HUES48 (cell line): ENCODE data around the gene FNTB.

Experiments used
- H3K27ac ChIP-seq: one replicate; pipeline ENCODE4 v1.7.0; 2013; ENCODE audit warnings: low read depth, low read length, inconsistent platforms
- H3K27me3 ChIP-seq: 2 replicates; pipeline ENCODE4 v1.6.1; 2013; ENCODE audit warnings: mild to moderate bottlenecking, low read length; ENCODE audit not compliant: control insufficient read depth, insufficient read depth
- H3K36me3 ChIP-seq: 2 replicates; pipeline ENCODE4 v1.6.1; 2013; ENCODE audit warnings: low read length; ENCODE audit not compliant: control insufficient read depth, insufficient read depth
- H3K4me1 ChIP-seq: 2 replicates; pipeline ENCODE4 v1.6.1; 2013; ENCODE audit warnings: mild to moderate bottlenecking, low read length; ENCODE audit not compliant: control insufficient read depth, insufficient read depth
- H3K4me3 ChIP-seq: 2 replicates; pipeline ENCODE4 v1.5.1; 2013; ENCODE audit warnings: mild to moderate bottlenecking, low read depth, low read length
- H3K9ac ChIP-seq: 2 replicates; pipeline ENCODE4 v1.6.1; 2013; ENCODE audit warnings: mild to moderate bottlenecking, low read depth, low read length, moderate library complexity
- H3K9me3 ChIP-seq: 2 replicates; pipeline ENCODE4 v1.6.1; 2013; ENCODE audit warnings: low read length; ENCODE audit not compliant: control insufficient read depth, insufficient read depth

The FNTB gene

GRCh38 chr14:65054471-65055085, 67.9 kb downstream of the FNTB start:
- H3K4me3 ChIP-seq, result no peak overlapping the region
- no peak overlapping the region for H3K27ac ChIP-seq
- H3K36me3 ChIP-seq, result peaks cover 11% of the 10 kb centered on the region; the same call in 1 of the 2 replicates
- H3K9ac ChIP-seq, result no peak overlapping the region
- H3K9me3 ChIP-seq, result no peaks in the 10 kb centered on the region
- H3K27me3 ChIP-seq, result no peaks in the 10 kb centered on the region
- H3K4me1 ChIP-seq, result no peaks in the 10 kb centered on the region

DNA sequence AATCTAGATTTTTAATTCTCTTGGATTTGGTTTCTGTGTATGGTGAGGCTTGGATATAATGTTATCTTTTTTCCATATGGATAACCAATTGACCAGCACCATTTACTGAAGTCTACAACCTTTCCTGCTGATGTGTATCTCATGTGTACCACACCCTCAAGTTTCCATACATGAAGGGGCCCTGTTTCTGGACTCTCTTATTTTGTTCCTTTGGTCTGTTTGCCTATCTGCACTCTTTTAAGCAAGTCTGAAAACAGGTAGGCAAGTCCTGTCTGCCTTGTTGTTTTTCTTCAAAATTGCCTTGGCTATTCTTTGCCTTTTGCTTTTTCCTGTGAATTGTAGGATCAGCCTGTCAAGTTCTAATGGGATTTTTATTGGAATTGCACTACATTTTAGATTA, 71.0 kb downstream of the FNTB start:
- Histone ChIP-seq H3K9me3 (no peaks in the 10 kb centered on the region), H3K27ac (no peak overlapping the region), H3K4me1 (no peaks in the 10 kb centered on the region), H3K27me3 (no peaks in the 10 kb centered on the region), H3K4me3 (no peak overlapping the region), H3K9ac (no peak overlapping the region), H3K36me3 (peaks cover 30% of the 10 kb centered on the region)

- H3K27ac ChIP-seq, result no peak overlapping the region
- no peaks in the 10 kb centered on the region for H3K9me3 ChIP-seq
These were observed 75.7 kb downstream of the FNTB start for GRCh38 chr14:65062096-65063075.

DNA sequence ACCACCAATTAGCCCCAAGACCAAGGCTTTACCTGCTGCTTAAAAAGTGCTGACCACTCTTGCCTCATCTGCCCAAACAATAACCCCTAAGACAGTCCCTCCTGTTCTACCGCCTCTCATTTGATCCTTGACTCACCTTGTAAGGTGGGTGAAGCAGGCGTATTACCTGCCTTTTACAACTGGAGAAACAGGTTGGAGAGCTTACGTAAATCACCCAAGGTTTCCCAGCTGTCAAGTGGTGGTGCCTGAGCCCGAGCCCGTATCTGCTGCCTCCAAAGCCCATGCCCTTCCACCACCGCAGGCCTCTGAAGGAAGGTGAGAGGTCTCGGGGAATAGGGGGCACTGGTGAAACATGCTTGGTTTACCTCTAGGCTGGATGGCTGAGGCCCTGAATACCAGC, 79.0 kb downstream of the FNTB start:
- Histone ChIP-seq H3K4me1 (no peaks in the 10 kb centered on the region), H3K9ac (no peak overlapping the region), H3K36me3 (peaks cover 58% of the 10 kb centered on the region), H3K4me3 (no peak overlapping the region), H3K9me3 (no peaks in the 10 kb centered on the region), H3K27ac (no peak overlapping the region), H3K27me3 (no peaks in the 10 kb centered on the region)

More at GRCh38 chr14:65062096-65063075, 75.7 kb downstream of the FNTB start:
- H3K4me3 ChIP-seq, result no peak overlapping the region
- H3K4me1 ChIP-seq, result no peaks in the 10 kb centered on the region
- no peak overlapping the region for H3K9ac ChIP-seq
- peaks cover 44% of the 10 kb centered on the region for H3K36me3 ChIP-seq
- no peaks in the 10 kb centered on the region for H3K27me3 ChIP-seq

- no peaks in the 10 kb centered on the region for H3K9me3 ChIP-seq
- no peaks in the 10 kb centered on the region for H3K27me3 ChIP-seq
- H3K4me1 ChIP-seq, result no peaks in the 10 kb centered on the region
- H3K36me3 ChIP-seq, result peaks cover 32% of the 10 kb centered on the region
- H3K4me3 ChIP-seq, result no peak overlapping the region
- no peak overlapping the region for H3K27ac ChIP-seq
- H3K9ac ChIP-seq, result no peak overlapping the region
These were observed 83.2 kb downstream of the FNTB start for GRCh38 chr14:65069874-65070413.

- Histone ChIP-seq H3K27ac (no peak overlapping the region), H3K4me3 (no peak overlapping the region), H3K27me3 (no peaks in the 10 kb centered on the region), H3K36me3 (peaks cover 31% of the 10 kb centered on the region), H3K9ac (no peak overlapping the region), H3K4me1 (no peaks in the 10 kb centered on the region), H3K9me3 (no peaks in the 10 kb centered on the region)
These were observed 83.8 kb downstream of the FNTB start for GRCh38 chr14:65070471-65070976.

DNA sequence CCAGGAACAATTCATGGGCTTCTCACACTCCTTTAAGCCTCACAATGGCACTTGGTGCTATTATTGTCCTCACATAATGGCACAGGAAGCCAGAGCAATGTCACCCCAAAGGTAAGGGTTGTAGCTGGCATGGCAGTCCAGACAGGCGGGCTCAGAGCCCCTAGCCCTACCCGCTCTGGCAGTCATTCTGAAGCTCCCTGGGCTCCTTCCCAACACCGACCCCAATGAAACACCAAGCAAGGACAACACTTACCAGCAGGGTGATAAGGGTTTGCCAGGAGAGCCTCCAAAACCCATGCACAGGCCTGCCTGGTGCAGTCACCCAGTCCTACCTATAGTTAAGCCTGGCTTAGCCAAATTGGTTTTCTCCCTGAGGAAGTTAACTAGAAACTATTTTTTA, 84.8 kb downstream of the FNTB start:
- Histone ChIP-seq H3K27ac (no peak overlapping the region), H3K9ac (no peak overlapping the region), H3K27me3 (no peaks in the 10 kb centered on the region), H3K4me3 (no peak overlapping the region), H3K4me1 (no peaks in the 10 kb centered on the region), H3K9me3 (no peaks in the 10 kb centered on the region), H3K36me3 (peaks cover 39% of the 10 kb centered on the region)

DNA sequence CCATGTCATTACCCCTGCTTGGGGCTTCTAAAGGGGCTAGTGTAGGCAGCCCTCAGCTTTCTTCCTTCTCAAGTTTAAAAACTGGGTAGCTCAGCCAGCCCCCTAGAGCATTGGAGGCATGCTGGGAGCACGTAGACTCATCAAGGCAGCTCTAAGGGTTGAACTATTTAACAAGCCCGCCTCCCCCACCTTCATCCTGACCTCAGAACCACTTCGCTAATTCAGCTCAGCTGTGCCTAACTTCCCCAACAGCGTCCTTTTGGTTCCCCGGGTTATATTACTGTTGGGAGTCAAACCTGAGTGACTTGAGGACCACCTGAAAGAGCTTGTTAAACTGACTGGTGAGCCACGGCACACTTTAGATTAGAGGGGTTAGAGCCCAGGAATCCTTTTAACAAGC, 85.6 kb downstream of the FNTB start:
- Histone ChIP-seq H3K27me3 (no peaks in the 10 kb centered on the region), H3K27ac (no peak overlapping the region), H3K4me1 (no peaks in the 10 kb centered on the region), H3K36me3 (peaks cover 46% of the 10 kb centered on the region), H3K9me3 (no peaks in the 10 kb centered on the region), H3K4me3 (no peak overlapping the region), H3K9ac (no peak overlapping the region)

GRCh38 chr14:65072937-65073336, 86.2 kb downstream of the FNTB start:
- Histone ChIP-seq H3K4me1 (no peaks in the 10 kb centered on the region), H3K9ac (no peak overlapping the region)

DNA sequence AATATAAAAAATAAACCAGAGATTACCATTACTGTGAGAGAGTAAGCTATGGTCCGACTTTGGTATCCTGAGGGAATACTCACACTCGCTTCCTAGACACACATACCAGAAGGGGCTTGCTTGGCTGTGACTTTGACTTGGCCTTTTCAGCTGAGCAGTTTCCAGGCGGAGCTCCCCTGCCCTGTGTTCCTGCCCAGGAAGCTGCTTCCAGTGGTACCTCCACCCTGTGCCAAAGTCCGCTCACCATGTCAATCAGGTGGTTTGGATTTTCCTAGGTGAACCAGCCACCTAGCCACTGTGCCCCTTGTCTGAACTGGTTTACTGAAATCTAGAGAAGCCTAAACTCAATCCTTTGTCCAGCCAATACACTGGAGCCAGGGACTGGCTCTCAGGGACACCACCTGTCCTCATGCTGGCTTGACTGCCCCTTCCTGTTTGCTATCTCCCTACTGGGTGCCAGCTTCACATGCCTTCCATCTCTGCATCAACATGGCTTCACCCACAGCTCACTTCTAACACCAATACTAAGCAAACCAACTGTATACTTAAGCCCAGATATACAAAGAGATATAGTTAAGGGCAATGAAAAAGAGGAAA, 87.0 kb downstream of the FNTB start:
- Histone ChIP-seq H3K27ac (no peak overlapping the region), H3K9ac (no peak overlapping the region), H3K36me3 (peaks cover 55% of the 10 kb centered on the region), H3K27me3 (no peaks in the 10 kb centered on the region), H3K4me1 (no peaks in the 10 kb centered on the region), H3K4me3 (no peak overlapping the region), H3K9me3 (no peaks in the 10 kb centered on the region)

More at GRCh38 chr14:65072937-65073336, 86.2 kb downstream of the FNTB start:
- Histone ChIP-seq H3K4me3 (no peak overlapping the region), H3K27me3 (no peaks in the 10 kb centered on the region), H3K36me3 (peaks cover 52% of the 10 kb centered on the region), H3K9me3 (no peaks in the 10 kb centered on the region), H3K27ac (no peak overlapping the region)
